SH-SY5Y (cell line): ENCODE data around the gene GREB1.

ENCODE experiments used
- GATA2 ChIP-seq: IDR thresholded peaks from 2 replicates; pipeline ENCODE4 v1.6.1; 2011; ENCODE audit warnings: mild to moderate bottlenecking, low read depth, low read length
- GATA3 ChIP-seq: IDR thresholded peaks from 2 replicates; pipeline ENCODE4 v1.6.1; 2011; ENCODE audit warnings: low read depth, mild to moderate bottlenecking, low read length, moderate library complexity

DNA sequence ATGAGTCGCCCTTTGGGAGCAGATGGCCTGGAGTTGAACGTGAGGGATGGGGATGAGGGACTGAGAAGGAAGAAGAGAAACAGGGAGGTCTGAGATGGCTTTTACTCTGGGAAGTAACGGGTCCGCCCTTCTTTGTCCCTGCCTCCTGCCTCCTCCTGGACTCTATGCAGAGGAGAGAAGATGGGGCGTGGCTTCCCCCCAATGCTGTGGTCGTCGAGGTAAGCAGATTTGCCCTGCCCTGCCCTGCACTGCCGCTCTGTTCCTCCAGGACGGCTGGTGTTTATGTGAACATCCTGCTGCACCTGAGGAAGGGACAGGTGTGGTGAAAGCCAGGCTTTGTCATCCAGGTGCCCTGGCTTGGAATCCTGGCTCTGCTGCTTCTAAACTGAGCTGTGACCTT, 149.6 kb downstream of the GREB1 start:
- no peak for TF ChIP-seq GATA3
- no peak for TF ChIP-seq GATA2
